Spleen (tissue), 11 donors: ENCODE measurements around the gene RIPOR3. TPM values are rescaled to one million over a fixed set of nuclear protein-coding genes. Genes with fewer than 3 reads are reported as not detected.
A peak's percentile ranks its signal among the peaks of the same experiment; 100 is the strongest.
"Not testable (repeated sequence)": the region's sequence is repeated elsewhere in the genome, so short reads cannot be mapped to it uniquely, and the experiment has no call there.

Source experiments
- DNase-seq: peaks from one replicate; pipeline ENCODE4 v3.0.0-alpha.2; 2020
- H3K27ac ChIP-seq, 8 donors: fragments of 200-600 bp; sonication (generic) in 7 of 8; 1 replicate in 4 of 8; 2 replicates in 4 of 8; pipeline versions ENCODE4 v1.5.0 to v1.8.0; 2016 to 2021; ENCODE audit warnings: inconsistent platforms in 4 of 8, mild to moderate bottlenecking in 4 of 8, moderate library complexity in 1 of 8
- H3K27me3 ChIP-seq, 7 donors: fragments of 200-600 bp; sonication (generic) in 6 of 7; replicated peaks in 1 of 7; 1 replicate in 4 of 7; 2 replicates in 3 of 7; pipeline versions ENCODE4 v1.5.0 to v1.8.0; 2016 to 2021; ENCODE audit warnings: inconsistent platforms in 3 of 7, mild to moderate bottlenecking in 1 of 7
- H3K36me3 ChIP-seq, 6 donors: fragments of 200-600 bp; sonication (generic) in 5 of 6; 1 replicate in 4 of 6; 2 replicates in 2 of 6; pipeline versions ENCODE4 v1.5.0 to v1.8.0; 2016 to 2021; ENCODE audit warnings: inconsistent platforms in 2 of 6
- H3K4me1 ChIP-seq, 6 donors: fragments of 200-600 bp; sonication (generic) in 5 of 6; 1 replicate in 3 of 6; 2 replicates in 3 of 6; pipeline versions ENCODE4 v1.5.0 to v1.8.0; 2016 to 2021; ENCODE audit warnings: inconsistent platforms in 3 of 6
- H3K4me3 ChIP-seq, 8 donors: fragments of 200-600 bp; sonication (generic) in 7 of 8; 1 replicate in 4 of 8; 2 replicates in 4 of 8; pipeline versions ENCODE4 v1.5.0 to v1.8.0; 2016 to 2021; ENCODE audit warnings: inconsistent platforms in 4 of 8, mild to moderate bottlenecking in 4 of 8, moderate library complexity in 2 of 8
- H3K9me3 ChIP-seq, 8 donors: fragments of 200-600 bp; sonication (generic) in 7 of 8; 1 replicate in 4 of 8; 2 replicates in 4 of 8; pipeline versions ENCODE4 v1.5.0 to v1.8.0; 2016 to 2021; ENCODE audit warnings: inconsistent platforms in 4 of 8
- CTCF ChIP-seq, 11 experiments: fragments of 200-600 bp in 7 of 11; fragments of 450-650 bp in 4 of 11; sonication (generic) in 4 of 11; IDR thresholded peaks in 8 of 11; conservative IDR thresholded peaks in 3 of 11; 1 replicate in 7 of 11; 2 replicates in 4 of 11; pipeline versions ENCODE4 v1.4.0 to v1.8.0; 2016 to 2021; ENCODE audit warnings: antibody characterized with exemption in 11 of 11, inconsistent platforms in 4 of 11, mild to moderate bottlenecking in 1 of 11
- POLR2A ChIP-seq, 3 donors: fragments of 450-650 bp; IDR thresholded peaks; one replicate each; pipeline ENCODE4 v1.5.1; 2017; ENCODE audit warnings: antibody characterized with exemption in 3 of 3, mild to moderate bottlenecking in 1 of 3
- POLR2AphosphoS5 ChIP-seq, 3 donors: sonication (generic); formaldehyde crosslinking; IDR thresholded peaks; one replicate each; pipeline ENCODE4 v1.5.1; 2017; ENCODE audit warnings: antibody characterized with exemption in 3 of 3
- WGBS, 5 donors: extraction: QIAGEN DNeasy Blood & Tissue Kit in 3 of 5; methylation state at CpG; one replicate each; pipeline versions ENCODE4 v1.1.5 to v1.1.7; 2013 to 2018; 5-methylcytosine and 5-hydroxymethylcytosine counted together
- intact Hi-C: fragments of 100-400 bp; cut with DNase I; formaldehyde crosslinking; loops from one replicate; pipeline ENCODE4 v1.15.0; 2023; ENCODE audit warnings: low total_unique reads
- polyA plus RNA-seq, 3 donors: library from polyadenylated mRNA; stranded (reverse); fragments of 200-250 nt; gene quantifications; one replicate each; pipeline ENCODE4 v1.2.1, GENCODE V29; 2013
- total RNA-seq, 7 donors: library from RNA; depleted of rRNA in 3 of 7; stranded (reverse); fragments of >200 nt in 3 of 7; fragmentation: NEBNext Ultra II Directional in 4 of 7; extraction: Animal tissue kit (Norgen Biotek cat#: 25700) in 4 of 7; gene quantifications; one replicate each; pipeline versions ENCODE4 v1.1.0 to v1.2.1, GENCODE V29; 2016 to 2021
- donor health status: healthy with polysubstance abuse.
- donor health status: DM: no; HTN: no; CAD: no; lungs with moderate emphysema.
- donor health status: DM: no; HTN: no; CAD: no.
- donor health status: Bipolar disorder and iron deficiency.
- donor health status: healthy.
- donor health status: DM: no; HTN: no; CAD: no.
- donor health status: DM: yes; HTN: yes; CAD: no.

RIPOR3 gene
- total and polyA plus RNA-seq, 10 donors, result 6.0 to 22.8 (median 13.1) TPM

DNA sequence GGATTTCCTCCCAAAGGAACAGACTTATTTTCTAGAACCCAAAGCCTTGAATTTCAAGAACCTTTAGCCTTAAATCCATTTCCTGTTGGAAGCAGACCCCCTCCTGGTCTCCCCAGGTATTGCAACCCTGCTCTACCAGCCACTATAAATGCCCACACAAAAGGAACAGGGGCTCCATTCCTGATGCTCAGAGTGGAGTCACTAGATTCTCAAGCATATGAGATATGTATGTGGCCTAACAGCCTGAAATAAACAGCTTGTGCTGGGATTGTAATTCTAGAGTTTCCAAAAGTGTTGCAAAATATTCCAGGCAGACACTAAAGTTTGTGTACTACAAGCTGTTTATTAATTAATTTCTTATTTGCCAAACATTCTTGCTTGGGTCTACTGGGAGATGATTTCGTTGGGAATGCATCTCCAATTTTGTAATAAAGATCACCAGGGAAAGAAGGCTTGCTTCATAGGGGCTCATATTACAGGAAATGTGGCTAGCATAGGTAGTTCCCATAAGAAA, 44.8 kb downstream of the RIPOR3 start:
- Histone ChIP-seq H3K27me3 (no peaks in the 10 kb centered on the region), H3K36me3 (no peaks in the 10 kb centered on the region), H3K9me3 (peaks cover 0 to 11% (median 8%) of the 10 kb centered on the region in 8 donors), H3K4me3 (no peak overlapping the region), H3K4me1 (peaks cover 0 to 12% (median 6%) of the 10 kb centered on the region in 6 donors), H3K27ac (peak overlapping the region in 4 of 8 donors; percentile 60 to 74 (median 67))
- intact Hi-C loops, result no loop called here
- TF ChIP-seq POLR2A (IDR thresholded peaks at IDR 0.05) (no peak), CTCF (IDR thresholded peaks at IDR 0.05 in 8 of 11, conservative IDR thresholded peaks at IDR 0.05 in 3 of 11) (peak in 1 of 11 experiments; percentile 9), POLR2AphosphoS5 (IDR thresholded peaks at IDR 0.05) (no peak)
- no peak for DNase-seq
- 57 to 84% (median 67%) methylated on average over 1 of the region's 1 CpG for WGBS, 5 donors

GRCh38 chr20:50645253-50646068, 45.9 kb downstream of the RIPOR3 start:
- peak overlapping the region in 7 of 8 donors; percentile 38 to 74 (median 60) for H3K27ac ChIP-seq
- WGBS, 5 donors, result 67 to 79% (median 71%) methylated on average over 19 to 23 of the region's 23 CpGs
- no peak for DNase-seq
- H3K4me1 ChIP-seq, result peaks cover 0 to 16% (median 6%) of the 10 kb centered on the region in 6 donors
- TF ChIP-seq POLR2A (IDR thresholded peaks at IDR 0.05) (no peak), CTCF (IDR thresholded peaks at IDR 0.05 in 8 of 11, conservative IDR thresholded peaks at IDR 0.05 in 3 of 11) (no peak), POLR2AphosphoS5 (IDR thresholded peaks at IDR 0.05) (peak; percentile 72 to 83 (median 81))
- no peaks in the 10 kb centered on the region for H3K36me3 ChIP-seq
- intact Hi-C loops, result no loop called here
- H3K9me3 ChIP-seq, result peaks cover 0 to 11% (median 8%) of the 10 kb centered on the region in 8 donors
- no peak overlapping the region for H3K4me3 ChIP-seq
- no peaks in the 10 kb centered on the region for H3K27me3 ChIP-seq

- Histone ChIP-seq H3K27ac (peak overlapping the region in 1 of 8 donors; percentile 9), H3K36me3 (no peaks in the 10 kb centered on the region), H3K27me3 (no peaks in the 10 kb centered on the region), H3K4me3 (no peak overlapping the region), H3K9me3 (peaks cover 0 to 11% (median 8%) of the 10 kb centered on the region in 8 donors), H3K4me1 (peaks cover 0 to 21% (median 6%) of the 10 kb centered on the region in 6 donors)
- intact Hi-C loops, result no loop called here
- WGBS, 5 donors, result 42 to 62% (median 56%) methylated on average over 4 of the region's 4 CpGs
- no peak for DNase-seq
- no peak for TF ChIP-seq POLR2A (IDR thresholded peaks at IDR 0.05)
- TF ChIP-seq POLR2AphosphoS5 (IDR thresholded peaks at IDR 0.05), result no peak
- TF ChIP-seq CTCF (IDR thresholded peaks at IDR 0.05 in 8 of 11, conservative IDR thresholded peaks at IDR 0.05 in 3 of 11), result no peak
These were observed 49.0 kb downstream of the RIPOR3 start for GRCh38 chr20:50642288-50642803.

GRCh38 chr20:50641625-50642287, 49.6 kb downstream of the RIPOR3 start:
- H3K27me3 ChIP-seq, result not testable (repeated sequence)

GRCh38 chr20:50639971-50640711, 51.2 kb downstream of the RIPOR3 start:
- H3K4me1 ChIP-seq, result peaks cover under 1 to 26% (median 11%) of the 10 kb centered on the region in 6 donors
- H3K27ac ChIP-seq, H3K36me3 ChIP-seq, intact Hi-C loops, H3K27me3 ChIP-seq, H3K4me3 ChIP-seq, H3K9me3 ChIP-seq, DNase-seq: not testable (repeated sequence)
- WGBS, 5 donors, result 70 to 90% (median 71%) methylated on average over 6 to 18 of the region's 20 CpGs

More at GRCh38 chr20:50641625-50642287, 49.6 kb downstream of the RIPOR3 start:
- H3K27ac ChIP-seq, result peak overlapping the region in 1 of 8 donors; percentile 9
- H3K4me3 ChIP-seq, DNase-seq, H3K36me3 ChIP-seq, intact Hi-C loops, H3K9me3 ChIP-seq: not testable (repeated sequence)
- peaks cover 0 to 21% (median 6%) of the 10 kb centered on the region in 6 donors for H3K4me1 ChIP-seq
- WGBS, 5 donors, result 61 to 83% (median 64%) methylated on average over 8 to 10 of the region's 11 CpGs

DNA sequence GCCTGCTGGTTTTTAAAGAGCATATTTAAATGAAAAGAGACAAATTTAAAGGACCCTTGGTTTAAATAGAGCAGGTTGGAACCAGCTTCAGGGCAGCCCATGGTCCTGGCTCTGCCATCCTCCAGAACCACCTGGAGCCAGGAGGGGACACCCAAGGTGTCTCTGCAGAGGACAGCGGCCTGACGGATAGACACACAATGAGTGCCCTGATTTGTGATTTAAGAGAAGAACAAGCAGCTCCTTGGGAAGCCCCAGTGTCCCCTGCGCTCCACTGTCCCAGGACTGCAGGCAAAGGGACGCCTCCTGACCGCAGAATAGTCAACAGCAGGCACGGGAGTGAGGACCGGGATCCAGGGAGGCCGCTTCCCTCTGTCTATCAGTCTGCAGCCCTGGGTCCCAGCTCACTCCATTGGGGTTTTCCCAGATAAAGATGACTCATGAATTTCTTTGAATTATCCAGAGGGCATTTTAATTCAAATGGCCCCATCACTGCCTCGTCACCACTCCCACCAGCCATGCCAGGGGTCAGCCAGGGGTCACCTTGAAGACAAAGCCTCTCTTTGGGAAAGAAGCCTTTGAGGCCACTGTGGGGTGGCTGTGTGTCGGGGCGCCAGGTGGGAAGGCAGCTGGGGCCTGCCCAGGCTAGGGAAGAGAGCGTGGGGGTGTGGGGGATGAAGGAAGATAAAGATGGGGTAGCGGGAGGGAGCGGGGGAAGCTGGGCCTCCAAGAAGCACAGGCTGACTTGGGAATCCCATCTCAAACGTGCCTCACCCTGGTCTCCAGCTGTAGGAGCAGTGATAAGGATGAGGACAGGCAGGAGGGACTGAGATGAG, 53.1 kb downstream of the RIPOR3 start:
- H3K27ac ChIP-seq, H3K4me3 ChIP-seq, H3K27me3 ChIP-seq, intact Hi-C loops, H3K9me3 ChIP-seq, DNase-seq, H3K36me3 ChIP-seq: not testable (repeated sequence)
- peaks cover 0 to 24% (median 10%) of the 10 kb centered on the region in 6 donors for H3K4me1 ChIP-seq
- WGBS, 5 donors, result 75 to 92% (median 87%) methylated on average over 12 to 14 of the region's 15 CpGs
